ENCODE data around the gene ADM.
"Not testable (repeated sequence)": the region's sequence is repeated elsewhere in the genome, so short reads cannot be mapped to it uniquely, and the experiment has no call there.

The ADM gene, protein sequence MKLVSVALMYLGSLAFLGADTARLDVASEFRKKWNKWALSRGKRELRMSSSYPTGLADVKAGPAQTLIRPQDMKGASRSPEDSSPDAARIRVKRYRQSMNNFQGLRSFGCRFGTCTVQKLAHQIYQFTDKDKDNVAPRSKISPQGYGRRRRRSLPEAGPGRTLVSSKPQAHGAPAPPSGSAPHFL

DNA sequence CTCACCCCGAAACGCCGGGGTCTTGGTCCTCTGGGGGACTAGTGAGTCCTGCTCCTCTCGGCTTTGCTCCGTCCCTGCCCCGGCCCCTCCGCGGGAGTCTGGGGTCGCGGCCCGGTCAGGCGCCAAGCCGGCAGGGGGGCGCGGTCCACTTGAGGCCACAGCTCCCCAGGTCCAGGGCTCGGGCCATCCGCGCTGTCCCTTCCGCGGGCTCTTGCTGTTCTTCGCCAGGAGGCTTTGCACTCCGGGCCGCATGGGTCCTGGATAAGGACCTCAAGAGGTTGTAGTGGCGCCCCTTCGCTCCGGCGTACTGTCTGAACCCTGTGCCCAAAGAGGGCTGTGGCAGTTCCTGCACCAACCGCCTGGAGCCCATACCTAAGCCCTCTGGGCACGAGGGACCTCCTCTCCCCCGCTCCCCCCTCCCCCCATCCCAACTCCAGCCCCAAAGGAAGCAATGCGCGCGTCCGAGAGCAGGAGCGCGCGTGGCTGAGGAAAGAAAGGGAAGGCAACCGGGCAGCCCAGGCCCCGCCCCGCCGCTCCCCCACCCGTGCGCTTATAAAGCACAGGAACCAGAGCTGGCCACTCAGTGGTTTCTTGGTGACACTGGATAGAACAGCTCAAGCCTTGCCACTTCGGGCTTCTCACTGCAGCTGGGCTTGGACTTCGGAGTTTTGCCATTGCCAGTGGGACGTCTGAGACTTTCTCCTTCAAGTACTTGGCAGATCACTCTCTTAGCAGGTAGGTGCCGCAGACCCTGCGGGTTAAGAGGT lies at the start of gene ADM:
TSS of gene ADM (plus strand) at position 579 of the 767 bp plus-strand sequence. CDS start 628 bp downstream, outside the sequence.
- peak; percentile 76 for DNase-seq (ENCODE audit: low spot score)

DNA sequence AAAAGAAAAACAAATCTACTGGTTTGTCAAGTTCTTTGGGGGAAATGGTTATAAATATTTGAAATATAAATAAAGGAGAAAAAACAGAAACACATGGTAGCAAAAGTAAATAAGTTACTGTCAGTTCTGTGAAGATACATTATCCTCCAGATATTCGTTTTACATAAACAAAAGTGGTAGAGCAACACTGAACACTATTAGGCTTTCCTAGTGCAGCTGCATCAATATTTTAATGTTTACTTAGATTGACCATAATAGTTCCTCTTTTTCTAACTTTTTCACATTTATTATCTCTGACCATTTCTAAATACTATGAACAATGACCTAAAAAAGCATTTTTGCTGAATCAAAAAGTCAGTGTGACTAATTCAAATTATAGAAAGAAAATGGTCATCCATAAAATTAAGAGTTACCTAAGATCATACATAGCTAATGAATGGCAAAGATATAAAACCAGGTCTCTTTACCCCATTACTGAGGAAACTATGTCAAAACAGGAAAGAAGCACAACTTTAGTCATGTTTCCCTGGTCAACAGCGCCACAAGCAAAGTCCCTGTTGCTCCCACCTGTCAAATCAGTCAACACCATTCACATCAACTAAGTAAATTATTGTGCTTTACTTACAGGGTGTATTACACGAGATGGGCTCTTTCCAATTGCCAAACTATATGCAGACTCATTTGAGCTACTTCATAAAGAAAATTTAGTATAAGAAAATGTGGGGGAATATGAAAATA lies 49.3 kb upstream of the ADM start:
- DNase-seq (ENCODE audit: low spot score): no peak

DNA sequence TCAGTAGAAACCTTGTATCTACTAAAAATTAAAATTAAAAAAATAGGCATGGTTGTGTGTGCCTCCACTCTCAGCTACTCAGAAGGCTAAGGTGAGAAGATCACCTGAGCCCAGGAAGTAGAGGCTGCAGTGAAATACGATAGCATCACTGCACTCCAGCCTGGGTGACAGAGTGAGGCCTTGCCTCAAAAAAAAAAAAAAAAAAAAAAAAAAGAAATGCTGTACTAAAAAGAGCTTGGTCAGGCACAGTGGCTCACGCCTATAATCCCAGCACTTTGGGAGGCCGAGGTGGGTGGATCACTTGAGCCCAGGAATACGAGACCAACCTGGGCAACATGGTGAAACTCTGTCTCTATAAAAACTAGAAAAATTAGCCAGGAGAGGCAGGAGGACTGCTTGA lies 47.4 kb upstream of the ADM start:
- no peak for DNase-seq (ENCODE audit: low spot score)

DNA sequence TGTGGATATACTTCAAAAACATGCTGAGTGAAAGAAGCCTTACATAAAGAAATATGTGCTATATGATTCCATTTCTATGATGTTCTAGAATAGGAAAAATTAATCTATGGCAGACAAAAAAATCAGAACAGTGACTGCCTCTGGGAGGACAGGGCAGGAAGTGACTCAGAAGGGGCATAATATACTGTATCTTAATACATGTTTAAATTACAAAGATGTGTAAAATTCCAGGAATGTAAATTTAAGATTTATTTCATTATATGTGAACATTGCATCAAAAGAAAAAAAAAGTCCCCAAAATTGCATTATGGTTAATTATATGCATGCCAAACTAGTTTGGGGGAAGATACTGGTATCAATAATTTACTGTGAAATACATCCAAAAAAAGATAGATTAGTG lies 43.1 kb upstream of the ADM start:
- DNase-seq (ENCODE audit: low spot score): no peak

DNA sequence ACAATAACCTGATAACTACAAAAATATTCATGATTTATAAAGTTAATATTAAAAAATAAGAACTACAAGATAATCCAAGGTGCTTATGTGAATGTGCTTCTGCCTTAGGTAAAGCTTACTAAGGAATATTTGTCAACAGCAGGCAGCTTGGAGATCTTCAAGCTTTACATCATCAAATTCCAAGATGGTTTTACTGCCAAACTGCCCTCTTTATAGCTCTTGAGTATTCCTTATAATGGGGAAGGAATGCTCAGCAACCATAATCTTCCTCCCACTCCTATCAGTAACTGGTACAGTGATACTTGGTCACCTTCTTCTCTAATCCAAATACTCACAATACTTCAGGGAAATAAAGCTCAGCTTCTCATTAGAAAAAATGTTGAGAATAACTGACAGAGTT lies 40.9 kb upstream of the ADM start:
- no peak for DNase-seq (ENCODE audit: low spot score)

DNA sequence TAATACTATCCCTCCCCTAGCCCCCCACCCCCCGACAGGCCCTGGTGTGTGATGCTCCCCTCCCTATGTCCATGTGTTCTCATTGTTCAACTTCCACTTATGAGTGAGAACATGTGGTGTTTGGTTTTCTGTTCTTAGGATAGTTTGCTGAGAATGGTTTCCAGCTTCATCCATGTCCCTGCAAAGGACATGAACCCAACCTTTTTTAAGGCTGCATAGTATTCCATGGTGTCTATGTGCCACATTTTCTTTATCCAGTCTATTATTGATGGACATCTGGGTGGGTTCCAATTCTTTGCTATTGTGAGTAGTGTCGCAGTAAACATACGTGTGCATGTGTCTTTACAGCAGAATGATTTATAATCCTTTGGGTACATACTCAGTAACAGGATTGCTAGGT lies 40.2 kb upstream of the ADM start:
- not testable (repeated sequence) for DNase-seq (ENCODE audit: low spot score)

DNA sequence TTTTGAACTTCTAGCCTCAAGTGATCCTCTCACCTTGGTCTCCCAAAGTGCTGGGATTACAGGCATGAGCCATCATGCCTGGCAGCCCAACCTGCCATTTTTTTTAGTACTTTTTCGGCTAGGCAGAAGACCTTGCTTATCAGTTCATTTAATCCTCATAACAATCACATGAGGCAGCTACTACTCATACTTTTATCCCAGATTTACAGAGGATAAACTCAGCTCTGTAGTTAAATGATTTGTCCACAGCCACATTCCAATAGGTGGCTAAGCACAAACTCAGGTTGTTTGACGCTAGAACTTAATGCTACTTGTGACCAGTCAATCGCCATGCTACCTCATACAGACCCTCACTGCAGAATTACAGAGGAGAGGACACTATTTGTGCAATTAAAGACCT lies 38.9 kb upstream of the ADM start:
- DNase-seq (ENCODE audit: low spot score): no peak

DNA sequence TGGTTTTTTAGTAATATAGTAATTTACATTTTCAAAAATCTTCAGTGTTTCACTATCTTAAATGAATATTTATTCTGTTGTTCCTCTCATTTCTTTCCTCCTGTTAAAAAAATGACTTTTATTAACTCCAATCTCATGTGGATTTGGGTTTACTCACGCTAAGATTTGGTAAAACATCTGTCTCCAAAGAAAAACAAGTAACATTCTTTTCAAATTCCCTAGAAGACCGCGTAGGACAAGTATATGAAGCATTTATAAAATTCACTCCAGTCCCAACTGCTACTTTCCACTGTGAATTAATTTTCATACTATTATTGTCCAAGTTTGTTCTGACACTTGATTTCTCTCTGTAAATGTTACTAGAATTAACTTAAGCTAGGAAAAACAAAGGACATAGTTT lies 37.1 kb upstream of the ADM start:
- DNase-seq (ENCODE audit: low spot score): no peak

DNA sequence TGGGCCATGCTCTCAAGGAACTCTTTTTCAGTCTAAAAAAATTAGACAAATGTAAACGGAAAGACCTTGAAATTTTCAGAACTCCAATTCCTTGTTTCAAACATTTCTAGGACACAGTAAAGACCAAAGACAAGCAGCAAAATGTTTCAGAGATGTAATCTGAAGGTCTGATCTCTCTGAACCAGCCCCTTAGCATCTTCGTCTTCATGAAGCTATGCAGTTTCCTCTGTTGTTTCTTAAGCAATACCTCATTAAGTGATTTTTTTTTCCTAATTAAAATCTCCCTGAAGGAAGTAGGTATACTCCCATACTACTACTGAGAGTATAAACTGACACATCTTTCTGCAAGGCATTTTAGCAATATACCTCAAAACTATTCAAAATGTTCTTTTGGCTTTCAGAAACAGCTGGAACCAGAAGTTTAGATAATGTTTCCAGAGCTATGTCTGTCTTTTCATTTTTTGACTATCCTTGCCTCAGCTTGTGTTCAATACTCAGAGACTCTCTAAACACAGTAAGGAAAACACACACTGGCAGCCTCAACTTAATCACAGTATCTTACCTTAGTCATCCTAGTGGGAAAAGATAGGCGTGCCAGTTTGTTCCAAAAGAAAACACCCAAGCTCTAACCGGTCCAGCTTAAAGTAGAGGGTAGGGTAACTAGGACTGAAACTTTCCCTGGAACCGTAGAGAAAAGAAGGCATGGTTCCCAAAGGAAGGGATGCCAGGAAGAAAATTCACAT lies 36.0 kb upstream of the ADM start:
- no peak for DNase-seq (ENCODE audit: low spot score)

DNA sequence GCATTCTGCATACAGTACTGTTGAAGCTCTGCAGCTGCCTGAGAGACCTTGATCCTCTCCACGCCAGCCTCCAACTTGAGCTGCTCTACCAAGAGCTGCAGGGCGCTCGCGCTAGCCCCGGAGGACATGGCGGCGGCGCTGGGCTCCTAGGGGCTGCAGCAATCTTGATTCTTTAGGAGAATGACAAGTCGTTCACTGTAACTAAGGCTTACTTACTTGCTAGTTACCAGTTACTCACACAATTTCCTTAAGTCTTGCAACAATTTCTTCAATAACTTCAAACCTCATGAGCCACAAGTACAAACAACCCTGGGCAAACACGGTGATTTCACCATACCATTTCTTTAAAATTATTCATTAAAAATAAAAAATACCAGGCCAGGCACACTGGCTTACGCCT lies 32.7 kb upstream of the ADM start:
- no peak for DNase-seq (ENCODE audit: low spot score)

DNA sequence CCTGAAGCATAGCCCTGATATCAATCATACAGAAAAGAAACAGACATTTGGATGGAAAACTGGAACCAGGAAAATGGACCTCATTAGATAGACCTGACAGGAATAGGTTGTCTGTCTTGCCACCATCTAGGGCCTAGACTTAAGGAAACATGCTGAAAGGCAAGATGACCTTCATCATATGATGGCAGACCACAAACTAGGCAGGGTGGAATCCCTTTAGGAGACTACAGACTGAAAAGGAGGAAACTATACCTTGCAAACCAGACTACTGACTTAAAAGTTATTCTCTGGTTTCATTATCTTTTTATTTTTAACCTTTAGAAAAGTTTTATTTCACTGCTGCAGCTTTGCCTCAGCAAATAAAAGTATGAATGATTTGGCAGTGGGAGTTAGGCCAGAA lies 31.1 kb upstream of the ADM start:
- no peak for DNase-seq (ENCODE audit: low spot score)

DNA sequence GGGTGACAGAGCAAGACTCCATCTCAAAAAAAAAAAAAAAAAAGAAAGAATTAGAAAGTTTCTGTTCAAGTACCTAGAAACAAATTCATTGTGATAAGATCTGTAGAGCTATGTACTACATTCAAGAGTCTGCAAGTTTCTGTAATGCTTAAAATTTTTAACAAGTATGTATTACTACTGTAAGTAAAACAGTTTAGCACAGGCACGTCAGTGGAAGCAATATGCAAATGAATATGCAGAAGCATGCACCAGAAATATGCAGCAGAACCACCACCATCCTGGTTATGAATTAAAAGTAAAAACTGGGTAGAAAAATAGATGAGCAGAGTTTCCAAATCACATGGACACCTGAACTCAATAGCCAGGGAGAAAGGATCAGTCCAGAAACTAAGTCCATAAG lies 30.1 kb upstream of the ADM start:
- no peak for DNase-seq (ENCODE audit: low spot score)

DNA sequence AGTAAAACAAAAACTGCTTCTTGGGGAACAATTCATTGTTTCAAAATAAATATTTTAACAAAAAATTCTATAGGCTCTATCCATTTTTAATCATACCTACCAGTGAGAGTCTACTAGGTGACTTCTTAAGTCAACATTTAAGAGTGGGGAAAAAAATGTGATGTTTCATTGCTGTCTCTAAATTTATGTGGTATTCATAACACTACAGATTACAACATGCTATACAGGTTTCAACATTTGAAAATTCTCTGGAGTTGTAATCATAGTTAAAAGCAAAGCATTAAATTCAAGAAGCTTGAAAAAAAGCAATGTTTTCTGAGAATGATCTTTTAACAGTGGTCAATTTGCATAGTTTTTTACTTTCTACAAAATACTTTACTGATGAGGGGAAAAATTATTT lies 29.2 kb upstream of the ADM start:
- DNase-seq (ENCODE audit: low spot score): no peak

DNA sequence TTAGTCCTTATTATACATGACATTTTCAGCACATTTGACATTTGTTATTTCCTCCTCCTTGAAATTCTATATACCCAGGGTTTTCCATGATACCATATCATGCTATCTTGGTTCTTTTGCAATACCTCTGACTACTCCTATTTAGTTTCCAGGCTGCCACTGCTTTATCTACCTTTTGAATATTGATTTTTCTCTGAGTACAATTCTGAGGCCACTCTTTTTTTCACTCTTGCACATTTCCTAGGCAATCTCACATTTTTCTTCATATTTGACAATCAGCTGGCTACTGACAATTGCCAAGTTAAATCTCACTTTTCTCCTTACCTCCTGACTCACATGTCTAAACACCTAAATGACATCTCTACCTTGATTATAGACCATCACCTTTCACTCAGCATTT lies 22.8 kb upstream of the ADM start:
- DNase-seq (ENCODE audit: low spot score): no peak

DNA sequence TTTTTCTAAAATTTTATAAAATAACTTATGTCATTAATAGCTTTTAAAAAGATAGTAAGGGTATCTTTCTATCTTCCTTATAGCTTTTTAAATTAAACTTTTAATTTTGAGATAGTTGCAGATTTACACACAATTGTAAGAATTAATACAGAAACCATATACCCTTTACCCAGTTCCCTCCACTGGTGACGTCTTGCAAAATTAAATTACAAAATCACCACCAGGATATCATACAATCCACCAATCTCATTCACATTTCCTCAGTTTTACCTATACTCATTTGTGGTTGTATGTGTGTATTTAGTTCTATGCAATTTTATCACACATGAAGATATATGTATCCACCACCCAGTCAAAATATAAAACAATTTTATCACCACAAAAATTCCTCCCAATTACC lies 20.9 kb upstream of the ADM start:
- no peak for DNase-seq (ENCODE audit: low spot score)

DNA sequence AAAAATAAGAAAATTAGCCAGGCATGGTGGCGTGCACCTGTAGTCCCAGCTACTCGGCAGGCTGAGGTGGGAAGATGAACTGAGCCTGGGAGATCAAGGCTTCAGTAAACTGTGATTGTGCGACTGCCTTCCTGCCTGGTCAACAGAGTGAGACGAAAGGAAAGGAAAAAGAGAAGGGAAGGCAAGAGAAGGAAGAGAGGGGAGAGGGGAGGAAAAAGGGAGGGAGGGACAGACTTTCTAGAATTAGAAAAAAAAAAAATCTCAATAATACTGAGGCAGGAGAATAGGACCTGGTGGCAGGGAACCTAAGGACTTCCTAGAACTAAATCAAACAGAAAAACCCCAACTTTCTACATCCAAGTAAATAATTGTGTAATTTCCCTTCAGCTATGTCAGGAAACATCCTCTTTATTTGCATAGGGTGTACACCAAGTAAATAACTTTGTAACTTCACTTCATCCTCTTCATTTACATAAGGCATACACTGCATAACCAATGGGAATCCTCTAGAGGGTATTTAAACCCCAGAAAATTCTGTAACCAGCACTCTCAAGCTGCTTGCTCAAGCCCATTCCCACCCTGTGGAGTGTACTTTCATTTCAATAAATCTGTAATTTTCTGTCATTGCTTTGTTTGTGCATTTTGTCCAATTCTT lies 19.6 kb upstream of the ADM start:
- no peak for DNase-seq (ENCODE audit: low spot score)

DNA sequence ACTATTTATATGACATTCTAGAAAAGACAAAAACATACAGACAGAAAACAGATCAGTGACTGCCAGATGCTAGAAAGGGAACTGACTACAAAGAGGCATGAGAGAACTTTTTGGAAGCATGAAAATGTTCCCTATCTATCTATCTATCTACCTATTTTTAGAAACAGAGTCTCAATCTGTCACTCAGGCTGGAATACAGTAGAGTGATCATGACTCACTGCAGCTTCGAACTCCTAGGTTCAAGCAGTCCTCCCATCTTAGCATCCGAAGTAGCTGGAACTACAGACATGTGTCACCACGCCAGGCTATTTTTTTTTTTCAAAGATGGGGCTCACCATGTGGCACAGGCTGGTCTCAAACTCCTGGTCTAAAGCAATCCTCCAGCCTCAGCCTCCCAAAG lies 17.7 kb upstream of the ADM start:
- DNase-seq (ENCODE audit: low spot score): no peak

DNA sequence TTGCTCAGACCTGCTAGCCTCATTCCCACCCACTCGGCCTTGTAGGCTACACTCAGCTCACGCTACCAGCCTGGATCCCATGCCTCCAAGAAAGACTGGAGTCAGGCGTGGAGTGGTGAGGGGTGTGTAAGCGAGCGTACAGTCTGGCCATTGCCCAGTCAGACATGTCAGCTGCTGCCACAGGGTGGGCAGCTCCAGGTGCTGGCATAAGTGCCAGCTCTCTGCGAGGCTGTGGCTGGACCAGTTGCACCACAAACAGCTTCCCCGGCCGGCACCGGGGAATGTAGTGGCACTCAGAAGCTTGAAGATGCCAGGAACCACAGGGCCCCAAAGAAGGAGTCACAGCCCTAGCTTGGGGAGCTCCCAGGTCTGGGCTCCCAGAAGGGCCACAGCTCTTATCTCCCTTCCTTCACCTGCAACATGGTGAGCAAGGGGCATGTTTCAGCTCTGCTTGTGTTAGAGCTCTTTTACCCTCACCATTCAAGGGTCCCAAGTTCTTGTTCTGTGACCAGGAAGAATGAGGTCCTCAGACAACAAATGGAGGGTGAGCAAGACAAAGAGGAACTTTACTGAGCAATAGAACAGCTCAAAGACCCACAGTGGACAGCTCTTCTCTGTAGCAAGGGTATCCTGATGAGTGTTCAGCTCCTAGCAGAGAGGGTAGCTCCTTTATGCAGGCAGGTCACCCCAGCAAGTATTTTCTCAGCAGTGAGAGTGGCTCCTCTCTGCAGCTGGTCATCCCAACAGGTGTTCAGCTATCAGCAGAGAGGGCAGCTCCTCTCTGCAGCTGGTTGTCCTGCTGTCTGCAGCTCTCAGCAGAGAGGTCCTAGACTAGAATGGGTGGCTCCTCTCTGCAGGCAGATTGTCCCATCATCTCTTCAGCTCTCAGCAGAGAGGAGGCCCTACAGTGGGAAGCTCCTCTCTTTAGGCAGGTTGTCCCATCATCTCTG lies 16.8 kb upstream of the ADM start:
- no peak for DNase-seq (ENCODE audit: low spot score)

DNA sequence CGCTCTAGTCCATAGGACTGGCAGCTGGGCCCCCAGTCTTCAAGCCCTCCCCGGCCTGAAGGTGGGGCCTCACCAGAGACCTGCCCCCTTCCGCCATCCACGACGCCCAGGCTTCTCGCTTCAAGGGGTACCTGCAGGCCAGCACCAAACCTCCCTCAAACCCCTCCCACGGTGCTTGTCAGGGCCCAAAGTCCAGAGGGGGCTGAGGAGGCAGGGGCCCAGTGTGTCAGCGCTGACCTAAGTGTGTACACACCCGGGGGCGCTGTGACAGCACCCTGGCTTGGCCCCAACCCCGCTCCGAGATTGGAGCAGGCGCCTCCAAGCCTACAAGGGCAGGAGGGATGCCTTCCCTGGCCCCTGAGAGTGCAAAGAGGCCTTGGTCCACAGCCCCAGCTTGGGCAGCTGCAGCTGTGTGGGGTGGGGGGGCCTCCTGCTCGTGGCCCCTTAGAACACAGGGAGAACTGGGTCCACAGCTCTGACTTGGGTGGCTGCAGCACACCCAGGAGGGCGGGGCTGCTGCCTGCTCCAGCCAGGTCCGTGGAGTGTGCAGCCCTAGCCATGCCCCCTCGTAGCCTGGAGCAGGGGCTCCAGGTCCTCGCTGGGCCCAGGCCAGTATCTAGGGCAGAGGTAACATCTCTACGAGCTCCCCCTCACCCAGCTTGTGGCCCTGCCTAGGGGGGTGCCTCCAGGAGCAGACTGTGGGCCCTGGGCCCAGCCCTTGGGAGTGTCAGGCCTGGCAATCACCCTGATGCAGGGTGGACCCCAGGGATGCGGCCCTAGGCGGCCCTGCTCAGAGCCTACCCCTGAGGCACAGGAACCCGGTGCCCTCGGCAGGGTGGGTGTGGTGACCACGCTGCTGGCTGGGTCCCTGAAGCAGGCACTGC lies 15.8 kb upstream of the ADM start:
- no peak for DNase-seq (ENCODE audit: low spot score)

Data from globus pallidus (tissue), 1 donor.